ENCODE results near the gene WDTC1.
"Not testable (repeated sequence)": the region's sequence is repeated elsewhere in the genome, so short reads cannot be mapped to it uniquely, and the experiment has no call there.

Gene WDTC1, protein sequence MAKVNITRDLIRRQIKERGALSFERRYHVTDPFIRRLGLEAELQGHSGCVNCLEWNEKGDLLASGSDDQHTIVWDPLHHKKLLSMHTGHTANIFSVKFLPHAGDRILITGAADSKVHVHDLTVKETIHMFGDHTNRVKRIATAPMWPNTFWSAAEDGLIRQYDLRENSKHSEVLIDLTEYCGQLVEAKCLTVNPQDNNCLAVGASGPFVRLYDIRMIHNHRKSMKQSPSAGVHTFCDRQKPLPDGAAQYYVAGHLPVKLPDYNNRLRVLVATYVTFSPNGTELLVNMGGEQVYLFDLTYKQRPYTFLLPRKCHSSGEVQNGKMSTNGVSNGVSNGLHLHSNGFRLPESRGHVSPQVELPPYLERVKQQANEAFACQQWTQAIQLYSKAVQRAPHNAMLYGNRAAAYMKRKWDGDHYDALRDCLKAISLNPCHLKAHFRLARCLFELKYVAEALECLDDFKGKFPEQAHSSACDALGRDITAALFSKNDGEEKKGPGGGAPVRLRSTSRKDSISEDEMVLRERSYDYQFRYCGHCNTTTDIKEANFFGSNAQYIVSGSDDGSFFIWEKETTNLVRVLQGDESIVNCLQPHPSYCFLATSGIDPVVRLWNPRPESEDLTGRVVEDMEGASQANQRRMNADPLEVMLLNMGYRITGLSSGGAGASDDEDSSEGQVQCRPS

DNA sequence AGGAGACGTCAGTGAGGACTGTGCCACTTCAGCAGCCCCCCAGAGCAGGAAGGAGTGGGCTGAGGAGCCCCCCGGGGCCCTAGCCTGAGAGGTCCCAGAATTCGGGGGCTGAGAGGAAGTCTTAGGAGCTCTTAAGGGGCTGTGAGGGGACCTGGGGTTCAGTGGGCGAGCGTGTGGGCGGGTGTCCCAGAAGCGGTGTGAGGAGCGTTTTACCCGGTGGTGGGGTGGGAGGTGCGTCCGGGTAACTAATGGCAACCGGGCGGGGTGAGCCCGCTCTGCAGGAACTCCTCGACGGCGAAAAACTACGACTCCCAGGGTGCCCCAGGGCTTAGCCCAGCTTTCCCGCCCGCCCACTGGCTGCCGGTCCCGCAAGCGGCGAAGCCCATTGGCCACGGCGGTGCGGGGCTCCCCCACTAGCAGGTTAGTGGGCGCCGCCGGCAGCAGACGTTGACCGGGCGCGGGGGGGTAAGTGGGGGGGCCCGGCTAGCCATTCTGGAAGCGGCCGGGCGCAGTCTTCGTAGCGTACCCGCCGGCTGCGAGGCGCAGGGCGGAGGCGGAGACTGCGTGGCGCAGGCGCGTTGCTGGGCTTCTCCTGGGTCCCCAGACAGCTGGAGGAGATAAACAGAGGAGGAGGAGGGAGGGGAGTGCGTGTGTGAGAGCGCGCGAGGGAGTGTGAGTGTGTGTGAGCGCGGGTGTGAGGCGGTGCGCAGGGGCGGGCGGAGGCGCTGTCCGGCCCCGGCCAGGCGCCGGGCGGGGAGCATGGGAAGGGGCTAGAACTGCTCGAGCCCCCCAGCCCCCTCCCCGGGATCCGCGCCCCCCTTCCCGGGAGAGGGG lies at the start of gene WDTC1:
TSS of gene WDTC1 (plus strand) at position 584 of the 834 bp plus-strand sequence. CDS start 26,423 bp downstream, outside the sequence.
- peak; percentile 99 for DNase-seq (ENCODE audit: low read depth)

DNA sequence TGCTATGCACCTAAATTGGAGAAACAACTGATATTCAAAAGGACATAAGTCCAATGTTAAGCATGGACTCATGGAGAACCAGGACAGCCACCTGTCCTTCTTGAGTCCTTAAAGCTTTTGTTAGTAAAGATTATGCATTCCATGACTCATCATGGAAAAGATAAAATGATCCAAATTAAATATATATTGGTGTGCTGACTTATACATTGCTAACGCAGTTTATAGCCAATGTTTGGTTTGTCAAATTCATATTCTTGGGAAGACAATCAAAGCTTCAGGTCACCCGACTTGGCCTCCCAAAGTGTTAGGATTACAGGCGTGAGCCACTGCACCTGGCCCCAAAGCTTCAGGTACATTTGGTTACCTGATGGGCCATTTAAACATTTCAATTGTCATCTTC lies 49.8 kb upstream of the WDTC1 start:
- not testable (repeated sequence) for DNase-seq (ENCODE audit: low read depth)

GRCh38 chr1:27192039-27192529 lies 42.3 kb upstream of the WDTC1 start:
- no peak for DNase-seq (ENCODE audit: low read depth)

DNA sequence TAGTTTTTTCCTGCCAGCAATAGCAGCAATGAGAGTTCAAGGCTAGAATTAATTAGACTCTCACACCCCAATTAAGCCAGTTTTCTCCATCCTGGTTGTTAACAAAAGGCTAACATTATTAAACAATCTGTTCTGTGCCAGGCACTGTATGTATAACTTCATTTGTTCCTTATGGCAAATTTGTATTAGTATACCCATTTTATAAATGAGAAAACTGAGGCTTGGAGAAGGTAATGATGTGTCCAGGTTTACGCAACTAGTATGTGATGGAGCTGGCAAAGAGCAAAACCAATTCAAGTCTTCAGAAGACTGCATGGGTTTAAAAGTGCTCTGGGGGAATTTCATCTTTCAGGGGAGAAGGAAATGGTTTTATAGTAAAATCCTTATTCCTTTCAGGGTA lies 41.2 kb upstream of the WDTC1 start:
- DNase-seq (ENCODE audit: low read depth): no peak

GRCh38 chr1:27201295-27201694 lies 33.1 kb upstream of the WDTC1 start:
- no peak for DNase-seq (ENCODE audit: low read depth)

DNA sequence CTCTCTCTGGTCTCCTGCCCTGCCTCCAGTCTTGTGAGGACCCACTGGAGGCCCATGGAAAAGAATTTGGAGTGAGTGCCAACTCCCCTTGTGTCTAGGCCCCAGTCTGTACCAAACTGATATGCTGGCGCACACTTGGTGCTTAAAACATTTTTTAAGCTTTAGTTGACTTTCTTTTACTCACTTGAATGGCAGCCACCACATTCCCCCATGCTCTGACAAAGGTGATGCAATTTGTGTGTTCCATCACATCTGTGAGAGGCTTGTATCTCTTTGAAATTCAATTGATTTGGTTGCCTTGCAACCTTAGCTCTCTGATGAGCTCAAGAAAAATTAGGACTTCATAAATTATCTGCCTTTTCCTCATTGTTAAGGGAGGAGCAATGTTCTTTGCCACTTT lies 30.5 kb upstream of the WDTC1 start:
- no peak for DNase-seq (ENCODE audit: low read depth)

GRCh38 chr1:27207238-27207637 lies 27.2 kb upstream of the WDTC1 start:
- DNase-seq (ENCODE audit: low read depth): not testable (repeated sequence)

GRCh38 chr1:27208143-27208850 lies 26.1 kb upstream of the WDTC1 start:
- not testable (repeated sequence) for DNase-seq (ENCODE audit: low read depth)

GRCh38 chr1:27216466-27216865 lies 18.0 kb upstream of the WDTC1 start:
- DNase-seq (ENCODE audit: low read depth): no peak

DNA sequence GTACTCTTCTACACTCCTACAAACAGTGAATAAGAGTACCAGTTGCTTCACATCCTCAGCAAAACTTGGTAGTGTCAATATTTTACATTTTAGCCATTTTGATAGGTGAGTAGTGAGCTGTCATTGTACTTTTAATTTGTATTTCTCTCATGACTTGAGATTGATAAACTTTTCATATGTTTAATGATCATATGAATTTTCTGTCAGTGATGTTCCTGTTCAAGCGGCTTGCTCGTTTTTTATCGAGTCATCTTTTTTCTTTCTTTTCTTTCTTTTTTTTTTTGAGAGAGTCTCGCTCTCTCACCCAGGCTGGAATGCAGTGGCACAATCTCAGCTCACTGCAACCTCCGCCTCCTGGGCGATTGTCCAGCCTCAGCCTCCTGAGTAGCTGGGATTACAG lies 17.0 kb upstream of the WDTC1 start:
- no peak for DNase-seq (ENCODE audit: low read depth)

- DNase-seq (ENCODE audit: low read depth): no peak
These were observed 15.7 kb upstream of the WDTC1 start for GRCh38 chr1:27218736-27219135.

DNA sequence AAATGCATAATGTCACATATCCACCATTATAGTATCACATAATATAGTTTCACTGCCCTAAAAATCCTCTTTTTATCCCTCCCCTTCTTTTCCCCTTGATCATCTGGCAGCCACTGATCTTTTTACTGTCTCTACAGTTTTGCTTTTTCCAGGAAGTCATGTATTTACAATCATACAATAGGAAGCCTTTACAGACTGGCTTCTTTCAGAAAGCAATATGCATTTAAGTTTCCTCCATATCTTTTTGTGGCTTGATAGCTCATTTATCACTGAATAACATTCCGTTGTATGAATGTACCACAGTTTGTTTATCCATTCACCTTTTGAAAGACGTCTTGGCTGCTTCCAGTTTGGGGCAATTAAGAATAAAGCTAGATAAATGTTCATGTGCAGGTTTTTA lies 14.3 kb upstream of the WDTC1 start:
- no peak for DNase-seq (ENCODE audit: low read depth)

DNA sequence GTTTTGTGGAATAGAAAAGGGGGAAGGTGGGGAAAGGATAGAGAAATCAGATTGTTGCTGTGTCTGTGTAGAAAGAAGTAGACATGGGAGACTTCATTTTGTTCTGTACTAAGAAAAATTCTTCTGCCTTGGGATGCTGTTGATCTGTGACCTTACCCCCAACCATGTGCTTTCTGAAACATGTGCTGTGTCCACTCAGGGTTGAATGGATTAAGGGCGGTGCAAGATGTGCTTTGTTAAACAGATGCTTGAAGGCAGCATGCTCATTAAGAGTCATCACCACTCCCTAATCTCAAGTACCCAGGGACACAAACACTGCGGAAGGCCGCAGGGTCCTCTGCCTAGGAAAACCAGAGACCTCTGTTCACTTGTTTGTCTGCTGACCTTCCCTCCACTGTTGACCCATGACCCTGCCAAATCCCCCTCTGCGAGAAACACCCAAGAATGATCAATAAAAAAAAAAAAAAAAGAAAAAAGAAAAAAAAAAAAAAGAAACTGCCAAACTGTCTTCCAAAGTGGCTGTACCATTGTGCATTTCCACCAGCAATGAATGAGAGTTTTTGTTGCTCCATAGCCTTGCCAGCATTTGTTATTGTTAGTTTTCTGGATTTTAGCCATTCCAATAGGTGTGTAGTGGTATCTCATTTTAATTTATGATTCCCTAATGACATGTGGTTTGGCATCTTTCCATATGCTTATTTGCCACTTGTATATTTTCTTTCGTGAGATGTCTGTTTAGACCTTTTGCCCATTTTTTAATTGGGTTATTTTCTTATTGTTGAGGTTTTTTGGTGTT lies 13.5 kb upstream of the WDTC1 start:
- not testable (repeated sequence) for DNase-seq (ENCODE audit: low read depth)

DNA sequence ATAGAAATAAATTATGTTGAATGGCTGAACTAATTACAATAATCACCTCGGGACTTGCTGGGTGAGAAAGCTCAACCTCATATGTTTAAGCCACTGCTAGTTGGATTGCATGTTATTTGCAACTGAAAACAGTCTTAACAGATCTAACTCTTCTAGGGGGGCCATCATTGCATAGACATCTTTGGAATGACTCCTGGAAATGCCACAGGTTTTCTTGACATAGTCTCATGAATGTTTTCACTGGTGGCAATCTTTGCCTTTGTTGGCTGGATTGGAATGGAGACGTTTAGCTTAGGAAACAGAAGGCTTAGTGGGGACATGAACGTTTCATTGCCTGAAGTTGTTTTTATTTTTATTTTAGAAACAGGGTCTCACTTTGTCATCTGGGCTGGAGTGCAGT lies 8.8 kb upstream of the WDTC1 start:
- no peak for DNase-seq (ENCODE audit: low read depth)

DNA sequence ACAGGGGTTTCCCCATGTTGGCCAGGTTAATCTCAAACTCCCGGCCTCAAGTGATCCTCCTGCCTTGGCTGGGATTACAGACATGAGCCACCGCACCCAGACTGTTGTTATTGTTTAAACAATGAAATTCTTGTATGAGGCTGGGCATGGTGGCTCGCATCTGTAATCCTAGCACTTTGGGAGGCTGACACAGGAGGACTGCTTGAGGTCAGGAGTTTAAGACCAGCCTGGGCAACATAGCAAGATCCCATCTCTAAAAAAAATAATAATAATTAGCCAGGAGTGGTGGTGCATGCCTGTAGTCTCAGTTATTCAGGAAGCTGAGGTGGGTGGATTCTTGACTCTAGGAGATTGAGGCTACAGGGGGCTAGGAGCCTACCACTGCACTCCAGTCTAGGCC lies 6.7 kb upstream of the WDTC1 start:
- DNase-seq (ENCODE audit: low read depth): no peak

- DNase-seq (ENCODE audit: low read depth): no peak
These were observed 774 bp upstream of the WDTC1 start for GRCh38 chr1:27233667-27234048.

DNA sequence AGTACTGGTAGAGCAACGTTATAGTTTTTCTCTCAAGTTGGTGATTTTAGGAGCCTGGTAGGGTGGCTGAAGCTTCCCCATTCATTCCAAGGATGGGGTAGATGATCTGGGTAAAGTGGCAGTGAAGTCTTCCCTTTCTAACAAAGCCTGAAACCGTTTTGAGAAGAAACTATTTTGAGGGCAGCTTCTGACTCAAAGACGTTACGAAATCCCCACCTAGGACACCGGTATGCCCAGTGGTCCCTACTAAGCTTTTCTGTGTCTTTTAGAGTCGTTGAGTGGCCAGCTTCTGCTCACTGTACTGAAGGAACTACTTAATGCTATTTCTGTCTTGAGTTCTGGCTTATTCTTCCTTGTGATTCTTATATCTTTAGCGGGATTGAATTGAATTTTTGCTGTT lies 1.4 kb downstream of the WDTC1 start:
- DNase-seq (ENCODE audit: low read depth): no peak

- no peak for DNase-seq (ENCODE audit: low read depth)
These were observed 2.7 kb downstream of the WDTC1 start for GRCh38 chr1:27237112-27237511.

DNA sequence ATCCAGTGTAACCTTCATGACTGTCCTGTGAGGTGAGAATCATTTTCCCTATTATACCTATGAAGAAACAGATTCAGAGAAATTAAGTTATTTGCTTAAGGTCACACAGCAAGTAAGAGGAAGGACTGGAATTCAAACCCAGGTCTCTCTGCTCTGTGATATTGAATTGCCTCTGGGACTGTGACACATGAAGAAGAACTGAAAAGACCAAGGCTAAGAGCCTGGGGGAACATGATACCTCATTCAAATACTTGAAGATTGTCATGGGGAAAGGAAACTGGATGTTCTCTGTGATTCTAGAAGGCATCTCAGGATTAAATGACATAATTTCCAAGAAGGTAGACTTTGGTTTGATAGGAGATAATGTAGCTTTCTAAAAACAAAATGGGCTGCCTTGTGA lies 3.6 kb downstream of the WDTC1 start:
- DNase-seq (ENCODE audit: low read depth): no peak

DNA sequence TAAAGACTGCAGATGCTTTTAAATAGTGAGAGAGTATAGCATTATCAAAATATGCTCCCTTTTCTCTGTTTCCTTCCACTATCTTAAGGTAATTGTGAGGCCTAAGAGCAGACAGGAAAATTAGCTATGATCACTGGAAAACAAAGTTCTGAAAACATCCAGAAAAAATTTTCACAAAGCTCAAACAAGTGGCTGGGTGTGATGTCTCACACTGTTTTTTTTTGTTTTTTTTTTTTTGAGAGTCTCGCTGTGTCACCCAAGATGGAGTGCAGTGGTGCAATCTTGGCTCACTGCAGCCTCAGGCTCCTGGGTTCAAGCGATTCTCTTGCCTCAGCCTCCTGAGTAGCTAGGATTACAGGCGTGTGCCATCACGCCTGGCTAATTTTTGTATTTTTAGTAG lies 7.2 kb downstream of the WDTC1 start:
- DNase-seq (ENCODE audit: low read depth): no peak

DNA sequence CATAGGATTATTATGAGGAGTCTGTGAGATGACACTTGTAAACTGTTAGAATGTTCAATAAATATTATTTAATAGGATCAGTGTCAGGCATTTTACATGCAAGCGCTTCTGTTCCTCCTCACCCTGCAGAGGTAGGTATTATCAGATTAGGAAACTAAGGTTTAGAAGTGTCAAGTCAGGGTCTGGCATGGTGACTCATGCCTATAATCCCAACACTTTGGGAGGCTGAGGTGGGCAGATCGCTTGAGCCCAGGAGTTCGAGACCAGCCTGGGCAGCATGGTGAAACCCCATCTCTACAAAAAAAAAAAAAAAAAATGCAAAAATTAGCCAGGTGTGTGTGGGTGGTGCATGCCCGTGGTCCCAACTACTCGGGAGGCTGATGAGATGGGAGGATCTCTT lies 9.2 kb downstream of the WDTC1 start:
- not testable (repeated sequence) for DNase-seq (ENCODE audit: low read depth)
